Heart left ventricle (tissue), 16 donors: ENCODE data around the gene PXK. TPM values are rescaled to one million over a fixed set of nuclear protein-coding genes. Genes with fewer than 3 reads are reported as not detected.

Experiments
- ATAC-seq, 4 donors: fragments of 200-7000 bp; cut with Tn5 transposase; one replicate each; pipeline ENCODE4 v1.9.1; 2020 to 2022; ENCODE audit warnings: moderate library complexity in 4 of 4, mild to moderate bottlenecking in 3 of 4, moderate number of reproducible peaks in 1 of 4
- DNase-seq, 5 donors: peaks; one replicate each; pipeline ENCODE4 v3.0.0-alpha.2; 2020
- H3K27ac ChIP-seq, 12 donors: fragments of 200-600 bp; sonication (generic) in 4 of 12; one replicate each; pipeline versions ENCODE4 v1.5.0 to v1.8.0; 2016 to 2022; ENCODE audit warnings: mild to moderate bottlenecking in 2 of 12
- H3K27me3 ChIP-seq, 9 donors: fragments of 200-600 bp; sonication (generic) in 2 of 9; one replicate each; pipeline versions ENCODE4 v1.5.1 to v1.8.0; 2016 to 2022; ENCODE audit warnings: mild to moderate bottlenecking in 3 of 9
- H3K36me3 ChIP-seq, 9 donors: fragments of 200-600 bp; sonication (generic) in 2 of 9; one replicate each; pipeline versions ENCODE4 v1.5.0 to v1.8.0; 2018 to 2022; ENCODE audit warnings: mild to moderate bottlenecking in 2 of 9
- H3K4me1 ChIP-seq, 12 donors: fragments of 200-600 bp; sonication (generic) in 4 of 12; one replicate each; pipeline versions ENCODE4 v1.5.0 to v1.8.0; 2016 to 2022; ENCODE audit warnings: mild to moderate bottlenecking in 3 of 12
- H3K4me3 ChIP-seq, 12 donors: fragments of 200-600 bp; sonication (generic) in 4 of 12; one replicate each; pipeline versions ENCODE4 v1.5.0 to v1.8.0; 2017 to 2022; ENCODE audit warnings: mild to moderate bottlenecking in 9 of 12, moderate library complexity in 4 of 12
- H3K9me3 ChIP-seq, 12 donors: fragments of 200-600 bp; sonication (generic) in 4 of 12; one replicate each; pipeline versions ENCODE4 v1.5.0 to v1.8.0; 2016 to 2022; ENCODE audit warnings: mild to moderate bottlenecking in 1 of 12
- POLR2A ChIP-seq, 2 donors: fragments of 450-650 bp; IDR thresholded peaks; one replicate each; pipeline ENCODE4 v1.6.1; 2017; ENCODE audit warnings: antibody characterized with exemption in 2 of 2, mild to moderate bottlenecking in 2 of 2, moderate library complexity in 2 of 2
- WGBS, 4 donors: extraction: QIAGEN DNeasy Blood & Tissue Kit in 2 of 4; methylation state at CpG; one replicate each; pipeline versions ENCODE4 v1.1.5 to v1.1.7; 2013 to 2018; 5-methylcytosine and 5-hydroxymethylcytosine counted together
- intact Hi-C, 10 donors: fragments of 100-400 bp; cut with DNase I; formaldehyde crosslinking; loops; one replicate each; pipeline versions ENCODE4 v1.11.1 to v1.14.2; 2022
- polyA plus RNA-seq, 2 donors: library from polyadenylated mRNA; stranded (reverse); fragments of 200-250 nt; gene quantifications; one replicate each; pipeline ENCODE4 v1.2.3, GENCODE V29; 2013
- total RNA-seq, 9 donors: library from RNA; depleted of rRNA in 2 of 9; stranded (reverse); fragments of >200 nt in 2 of 9; fragmentation: NEBNext Ultra II Directional in 3 of 9; extraction: Animal tissue kit (Norgen Biotek cat#: 25700) in 3 of 9; gene quantifications; one replicate each; pipeline versions ENCODE4 v1.1.0 to v1.2.4, GENCODE V29; 2016 to 2023
- TF ChIP-seq, protein P1 (sequence below), 12 donors: fragments of 200-600 bp; sonication (generic) in 4 of 12; IDR thresholded peaks; one replicate each; pipeline versions ENCODE4 v1.5.0 to v1.8.0; 2018 to 2022; ENCODE audit warnings: antibody characterized with exemption in 12 of 12, mild to moderate bottlenecking in 5 of 12
- donor health status: ischemic (EF 13 %, LVEDD 7.1; RV severe dilation, severe dysfunction).
- donor health status: healthy with polysubstance abuse.
- donor health status: DM: no; HTN: yes; CAD: no.
- donor health status: DM: no; HTN: no; CAD: no.
- donor health status: ischemic (EF 25% LVEDD 6.9; RV normal size, moderate dysfunction).
- donor health status: ischemic (EF 25% LVEDD 5.7; RV mildly dilated, moderate dysfunction).
- donor health status: healthy.
- donor health status: DM: yes; HTN: yes; CAD: no.
- donor health status: ischemic (EF 35%, LVEDD 5.7; RV mildly dilated, moderate dysfunction).
- donor health status: nonischemic (EF 11% LVEDD 7.7; RV severe dilation, severe dysfunction).
- donor health status: DM: yes; HTN: yes; CAD: no.
- donor health status: PGD.
- donor health status: ischemic (EF 29% LVEDD 5.4; RV normal size, mild dysfunction).
- donor health status: nonischemic (EF 23%, LVEDD 6.1; RV moderate dilation, normal function).

PXK gene
- total and polyA plus RNA-seq, 11 donors: 3.4 to 24.3 (median 12.7) TPM

DNA sequence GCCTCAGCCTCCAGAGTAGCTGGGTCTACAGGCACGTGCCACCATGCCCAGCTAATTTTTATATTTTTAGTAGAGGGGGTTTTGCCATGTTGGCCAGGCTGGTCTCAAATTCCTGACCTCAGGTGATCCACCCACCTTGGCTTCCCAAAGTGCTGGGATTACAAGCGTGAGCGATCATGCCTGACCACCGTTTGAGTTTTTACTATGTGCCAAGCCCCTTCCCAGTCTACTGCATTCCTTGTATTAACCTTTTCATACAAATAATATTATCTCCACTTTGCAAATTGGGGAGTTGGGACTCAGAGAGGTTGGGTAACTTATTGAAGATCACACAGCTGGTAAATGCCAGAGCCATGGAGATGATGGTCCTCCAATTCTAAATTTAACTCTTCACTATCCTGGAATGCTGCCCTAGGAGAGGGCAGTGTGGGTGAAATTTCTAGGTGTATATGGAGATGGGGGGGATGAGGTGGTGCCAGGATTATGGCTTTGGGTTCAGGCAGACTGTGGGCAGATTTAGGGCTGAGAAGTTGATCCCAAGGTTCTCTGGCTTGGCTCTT is 1.0 kb upstream of the PXK start:
- Histone ChIP-seq H3K27ac (no peak overlapping the region), H3K36me3 (no peaks in the 10 kb centered on the region), H3K9me3 (no peaks in the 10 kb centered on the region), H3K4me1 (peaks cover 0 to 45% (median 20%) of the 10 kb centered on the region in 12 donors), H3K4me3 (peak overlapping the region in 1 of 12 donors; percentile 83), H3K27me3 (no peaks in the 10 kb centered on the region)
- WGBS, 4 donors: 80 to 84% (median 83%) methylated on average over 4 of the region's 4 CpGs
- TF ChIP-seq, protein P1, sequence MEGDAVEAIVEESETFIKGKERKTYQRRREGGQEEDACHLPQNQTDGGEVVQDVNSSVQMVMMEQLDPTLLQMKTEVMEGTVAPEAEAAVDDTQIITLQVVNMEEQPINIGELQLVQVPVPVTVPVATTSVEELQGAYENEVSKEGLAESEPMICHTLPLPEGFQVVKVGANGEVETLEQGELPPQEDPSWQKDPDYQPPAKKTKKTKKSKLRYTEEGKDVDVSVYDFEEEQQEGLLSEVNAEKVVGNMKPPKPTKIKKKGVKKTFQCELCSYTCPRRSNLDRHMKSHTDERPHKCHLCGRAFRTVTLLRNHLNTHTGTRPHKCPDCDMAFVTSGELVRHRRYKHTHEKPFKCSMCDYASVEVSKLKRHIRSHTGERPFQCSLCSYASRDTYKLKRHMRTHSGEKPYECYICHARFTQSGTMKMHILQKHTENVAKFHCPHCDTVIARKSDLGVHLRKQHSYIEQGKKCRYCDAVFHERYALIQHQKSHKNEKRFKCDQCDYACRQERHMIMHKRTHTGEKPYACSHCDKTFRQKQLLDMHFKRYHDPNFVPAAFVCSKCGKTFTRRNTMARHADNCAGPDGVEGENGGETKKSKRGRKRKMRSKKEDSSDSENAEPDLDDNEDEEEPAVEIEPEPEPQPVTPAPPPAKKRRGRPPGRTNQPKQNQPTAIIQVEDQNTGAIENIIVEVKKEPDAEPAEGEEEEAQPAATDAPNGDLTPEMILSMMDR (IDR thresholded peaks at IDR 0.05): no peak
- no peak for TF ChIP-seq POLR2A (IDR thresholded peaks at IDR 0.05)
- DNase-seq (no peak), ATAC-seq (no peak)
- intact Hi-C loops: loop anchor here (1.0 to 10.0 kb wide), 7 partner anchors 81 to 163 kb away; partner anchors contain the start of genes KCTD6 (in 8 of the 10) and PDHB (in 1 of the 10)

DNA sequence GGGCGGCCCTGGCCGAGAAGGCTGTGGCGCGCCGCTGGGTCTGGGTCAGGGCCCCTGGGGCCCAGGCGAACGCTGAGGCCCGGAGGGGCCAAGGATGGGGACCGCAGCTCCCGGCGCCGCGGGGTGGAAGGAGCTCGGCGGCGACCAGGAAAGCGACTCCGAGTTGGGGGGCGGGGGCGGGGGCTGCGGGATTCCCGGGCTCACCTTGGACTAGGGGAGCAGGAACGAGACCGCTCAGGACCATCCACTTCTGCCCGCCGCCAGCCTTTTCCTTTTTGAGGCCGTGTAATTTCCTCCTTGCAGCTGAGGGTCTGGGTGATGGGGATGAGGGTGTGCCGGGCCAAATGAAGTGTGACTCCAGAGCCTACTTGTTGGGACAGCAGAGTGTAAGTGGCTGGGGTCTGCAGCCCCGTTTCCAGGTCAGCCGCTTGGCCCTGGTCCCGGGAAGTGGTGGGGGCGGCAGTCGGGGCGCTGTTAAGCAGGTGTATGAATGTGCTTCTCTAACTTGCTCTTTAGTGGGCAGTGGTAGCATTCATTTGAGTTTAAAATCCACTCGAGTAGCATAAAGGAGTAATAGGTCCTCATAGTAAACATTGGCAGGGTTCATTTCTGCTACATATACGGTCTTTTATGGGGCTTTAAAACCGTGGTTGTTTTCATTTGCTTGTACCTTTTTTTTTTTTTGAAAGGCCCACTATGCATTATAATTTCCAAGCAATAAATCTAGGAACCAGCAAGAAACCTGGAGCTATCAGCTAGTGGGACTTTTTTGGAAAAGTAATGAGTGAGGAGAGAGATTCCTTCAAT is 717 bp downstream of the PXK start:
- intact Hi-C loops: loop anchor here (2.0 to 10.0 kb wide), 5 partner anchors 79 to 161 kb away; partner anchors contain the start of gene KCTD6 (in 8 of the 10)
- DNase-seq (peak in 4 of 5 donors; percentile 19 to 72 (median 30)), ATAC-seq (peak in 2 of 4 donors; percentile 4 to 57)
- Histone ChIP-seq H3K27ac (peak overlapping the region; percentile 10 to 74 (median 63)), H3K4me1 (peaks cover 0 to 55% (median 20%) of the 10 kb centered on the region in 12 donors), H3K4me3 (peak overlapping the region; percentile 57 to 98 (median 78)), H3K27me3 (no peaks in the 10 kb centered on the region), H3K36me3 (peaks cover 0 to 2% (median 0%) of the 10 kb centered on the region in 9 donors), H3K9me3 (no peaks in the 10 kb centered on the region)
- 0 to 2% (median 0%) methylated on average over 9 to 37 of the region's 37 CpGs for WGBS, 4 donors
- TF ChIP-seq, protein P1 (IDR thresholded peaks at IDR 0.05): peak in 2 of 12 donors; percentile 28 to 33
- TF ChIP-seq POLR2A (IDR thresholded peaks at IDR 0.05): no peak

DNA sequence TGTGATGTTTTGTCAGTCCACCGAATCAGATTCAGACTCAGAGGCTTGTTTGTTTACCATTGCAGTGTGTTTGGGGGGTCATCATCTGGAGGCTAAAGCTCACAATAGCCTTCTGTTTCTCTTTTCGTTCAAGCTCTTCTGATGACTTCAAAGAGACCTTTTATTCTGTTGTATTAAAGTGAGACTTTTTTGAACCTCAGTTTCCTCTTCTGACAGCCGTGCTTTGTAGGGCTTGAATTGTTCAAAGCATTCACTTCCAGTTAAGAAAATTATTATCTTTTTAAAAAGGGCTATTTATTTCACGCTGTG is 1.3 kb downstream of the PXK start:
- TF ChIP-seq, protein P1 (IDR thresholded peaks at IDR 0.05): no peak
- no peak for TF ChIP-seq POLR2A (IDR thresholded peaks at IDR 0.05)
- H3K27me3 ChIP-seq: no peaks in the 10 kb centered on the region
- peaks cover 0 to 5% (median 0%) of the 10 kb centered on the region in 9 donors for H3K36me3 ChIP-seq
- DNase-seq: no peak
- peak overlapping the region; percentile 57 to 98 (median 78) for H3K4me3 ChIP-seq
- intact Hi-C loops: loop anchor here in 9 of 10 donors (5.0 to 10.0 kb wide), 4 partner anchors 78 to 161 kb away; partner anchors contain the start of gene KCTD6 (in 8 of the 9)
- ATAC-seq: no peak
- H3K27ac ChIP-seq: peak overlapping the region in 6 of 12 donors; percentile 40 to 74 (median 66)
- no peaks in the 10 kb centered on the region for H3K9me3 ChIP-seq
- peaks cover 0 to 55% (median 20%) of the 10 kb centered on the region in 12 donors for H3K4me1 ChIP-seq
- WGBS, 4 donors: 28 to 43% (median 36%) methylated on average over 4 of the region's 4 CpGs

DNA sequence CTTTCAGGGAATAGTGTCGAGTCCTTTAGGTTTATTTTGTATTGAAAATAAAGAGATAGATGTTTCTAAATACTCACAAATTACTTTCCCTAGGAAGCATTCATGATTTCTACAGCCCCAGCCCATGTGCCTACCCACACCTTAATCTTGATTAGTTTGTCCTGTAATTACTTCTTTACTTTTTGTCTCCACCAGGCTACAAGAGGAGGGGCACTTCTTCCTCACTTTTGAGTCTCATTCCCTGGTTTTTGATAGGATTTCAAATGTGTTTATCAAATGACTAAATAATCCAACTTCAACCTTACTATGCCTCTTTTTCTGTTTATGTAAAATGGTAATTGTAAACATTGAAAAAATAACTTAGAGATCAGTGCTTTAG is 1.8 kb downstream of the PXK start:
- Histone ChIP-seq H3K27ac (peak overlapping the region in 4 of 12 donors; percentile 49 to 71 (median 66)), H3K4me3 (peak overlapping the region in 9 of 12 donors; percentile 71 to 98 (median 83)), H3K36me3 (peaks cover 0 to 5% (median 0%) of the 10 kb centered on the region in 9 donors), H3K27me3 (no peaks in the 10 kb centered on the region), H3K4me1 (peaks cover 0 to 55% (median 20%) of the 10 kb centered on the region in 12 donors), H3K9me3 (no peaks in the 10 kb centered on the region)
- intact Hi-C loops: loop anchor here in 9 of 10 donors (5.0 to 10.0 kb wide), 4 partner anchors 78 to 160 kb away; partner anchors contain the start of gene KCTD6 (in 8 of the 9)
- WGBS, 4 donors: 74 to 89% (median 83%) methylated on average over 1 of the region's 1 CpG
- TF ChIP-seq POLR2A (IDR thresholded peaks at IDR 0.05): no peak
- TF ChIP-seq, protein P1 (IDR thresholded peaks at IDR 0.05): no peak
- no peak for DNase-seq
- no peak for ATAC-seq
